ENCODE measurements around the gene SAMD5. TPM values are rescaled to one million over a fixed set of nuclear protein-coding genes. Genes with fewer than 3 reads are reported as not detected.

SAMD5 gene
- total and polyA plus RNA-seq, 2 donors (not counting 1 experiment from before 2014, with no cell fraction given), result 4.0 to 5.9 TPM

DNA sequence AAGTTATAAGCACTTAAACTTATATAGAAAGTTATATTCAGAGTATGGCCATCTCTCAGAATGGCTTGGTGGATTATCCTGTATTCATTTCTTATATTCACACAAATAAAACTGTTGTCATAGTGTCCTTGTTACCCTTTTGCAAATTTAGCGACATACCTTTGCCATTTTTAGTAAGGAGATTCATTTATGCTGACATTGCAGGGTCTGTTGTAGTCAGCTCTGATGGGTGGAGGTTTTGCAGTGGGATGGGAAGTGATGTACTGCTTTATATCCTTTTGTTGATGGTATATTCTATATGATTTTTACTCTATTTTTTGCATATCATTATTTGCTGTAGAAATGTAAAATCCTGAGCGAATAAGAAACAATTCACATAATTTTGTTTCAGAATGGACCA is 35.9 kb downstream of the SAMD5 start:
- H4K20me1 ChIP-seq (ENCODE audit: control insufficient read depth, extremely low read depth, insufficient read depth, low read length), result no peaks in the 10 kb centered on the region
- no peaks in the 10 kb centered on the region for H3K27me3 ChIP-seq (ENCODE audit: control insufficient read depth, insufficient read depth, low read length)
- H2AFZ ChIP-seq (ENCODE audit: low read length), result no peak overlapping the region
- no peak overlapping the region for H3K4me2 ChIP-seq (ENCODE audit: extremely low read depth, insufficient read depth, low read length)
- TF ChIP-seq, protein P1, sequence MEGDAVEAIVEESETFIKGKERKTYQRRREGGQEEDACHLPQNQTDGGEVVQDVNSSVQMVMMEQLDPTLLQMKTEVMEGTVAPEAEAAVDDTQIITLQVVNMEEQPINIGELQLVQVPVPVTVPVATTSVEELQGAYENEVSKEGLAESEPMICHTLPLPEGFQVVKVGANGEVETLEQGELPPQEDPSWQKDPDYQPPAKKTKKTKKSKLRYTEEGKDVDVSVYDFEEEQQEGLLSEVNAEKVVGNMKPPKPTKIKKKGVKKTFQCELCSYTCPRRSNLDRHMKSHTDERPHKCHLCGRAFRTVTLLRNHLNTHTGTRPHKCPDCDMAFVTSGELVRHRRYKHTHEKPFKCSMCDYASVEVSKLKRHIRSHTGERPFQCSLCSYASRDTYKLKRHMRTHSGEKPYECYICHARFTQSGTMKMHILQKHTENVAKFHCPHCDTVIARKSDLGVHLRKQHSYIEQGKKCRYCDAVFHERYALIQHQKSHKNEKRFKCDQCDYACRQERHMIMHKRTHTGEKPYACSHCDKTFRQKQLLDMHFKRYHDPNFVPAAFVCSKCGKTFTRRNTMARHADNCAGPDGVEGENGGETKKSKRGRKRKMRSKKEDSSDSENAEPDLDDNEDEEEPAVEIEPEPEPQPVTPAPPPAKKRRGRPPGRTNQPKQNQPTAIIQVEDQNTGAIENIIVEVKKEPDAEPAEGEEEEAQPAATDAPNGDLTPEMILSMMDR (conservative IDR thresholded peaks at IDR 0.05 in 1 of 2, IDR thresholded peaks at IDR 0.05 in 1 of 2; ENCODE audit: low read depth in 1 of 2, low read length in 2 of 2), result no peak
- no peak for DNase-seq (ENCODE audit: low read depth in 2 of 2)
- H3K9ac ChIP-seq (ENCODE audit: insufficient read depth, low read length), result no peak overlapping the region
- H3K4me1 ChIP-seq (ENCODE audit: control insufficient read depth, extremely low read depth, insufficient read depth, low read length), result peaks cover 2% of the 10 kb centered on the region
- H3K36me3 ChIP-seq (ENCODE audit: control insufficient read depth, insufficient read depth, low read length), result no peaks in the 10 kb centered on the region
- H3K27ac ChIP-seq (ENCODE audit: insufficient read depth, low read length), result no peak overlapping the region
- H3K79me2 ChIP-seq (ENCODE audit: control insufficient read depth, insufficient read depth, low read length), result no peaks in the 10 kb centered on the region
- no peaks in the 10 kb centered on the region for H3K9me3 ChIP-seq (ENCODE audit: control insufficient read depth, insufficient read depth, low read depth, low read length)
- H3K4me3 ChIP-seq (replicated peaks in 1 of 4; ENCODE audit: control extremely low read depth in 1 of 4, insufficient read depth in 1 of 4, low read depth in 3 of 4, low read length in 4 of 4), result no peak overlapping the region

DNA sequence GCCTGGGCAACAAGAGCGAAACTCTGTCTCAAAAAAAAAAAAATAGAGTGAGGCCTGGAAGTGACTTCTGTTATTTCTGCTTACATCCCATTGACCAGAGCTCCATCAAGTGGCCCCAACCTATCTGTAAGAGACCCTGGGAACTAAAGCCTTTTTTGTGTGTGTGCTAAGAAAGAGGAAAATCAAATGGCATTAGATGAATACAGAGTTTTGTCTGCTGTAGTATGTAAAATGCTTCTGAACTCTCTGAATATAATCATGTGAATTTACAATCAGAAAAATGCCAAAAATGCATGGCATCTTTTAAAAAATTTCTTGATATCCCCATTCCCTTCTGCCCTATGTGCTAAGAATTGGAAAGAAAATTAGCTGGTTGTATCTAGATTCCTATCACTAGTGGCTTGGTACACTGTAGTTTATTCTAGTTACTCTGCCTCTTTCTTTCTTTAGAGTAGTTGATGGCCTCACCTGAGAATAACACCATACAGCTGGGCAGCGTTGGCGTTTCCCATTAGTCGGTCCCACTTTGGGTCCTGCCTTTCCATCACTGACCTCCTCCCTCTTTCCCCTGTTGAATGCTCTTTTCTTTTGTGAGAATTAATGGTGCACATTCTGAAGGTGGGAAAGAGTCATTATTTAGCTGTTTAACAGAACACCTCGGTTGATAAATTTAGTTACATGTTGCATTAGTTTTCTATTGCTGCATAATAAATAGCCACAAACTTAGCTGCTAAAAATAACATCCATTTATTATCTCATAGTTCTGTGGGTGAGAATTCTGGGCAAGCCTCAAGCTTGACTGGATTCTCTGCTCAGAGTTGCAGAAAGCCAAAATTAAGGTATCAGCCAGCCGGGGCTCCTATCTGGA is 38.2 kb downstream of the SAMD5 start:
- DNase-seq (ENCODE audit: low read depth in 2 of 2), result peak in 1 of 2 donors; percentile 18
- H3K9me3 ChIP-seq (ENCODE audit: control insufficient read depth, insufficient read depth, low read depth, low read length), result no peaks in the 10 kb centered on the region
- no peak overlapping the region for H2AFZ ChIP-seq (ENCODE audit: low read length)
- H3K4me3 ChIP-seq (replicated peaks in 1 of 4; ENCODE audit: control extremely low read depth in 1 of 4, insufficient read depth in 1 of 4, low read depth in 3 of 4, low read length in 4 of 4), result no peak overlapping the region
- no peak for TF ChIP-seq EZH2 (IDR thresholded peaks at IDR 0.05; ENCODE audit: low read length, missing control alignments)
- TF ChIP-seq, protein P1 (conservative IDR thresholded peaks at IDR 0.05 in 1 of 2, IDR thresholded peaks at IDR 0.05 in 1 of 2; ENCODE audit: low read depth in 1 of 2, low read length in 2 of 2), result no peak
- peaks cover 2% of the 10 kb centered on the region for H3K4me1 ChIP-seq (ENCODE audit: control insufficient read depth, extremely low read depth, insufficient read depth, low read length)
- no peak overlapping the region for H3K27ac ChIP-seq (ENCODE audit: insufficient read depth, low read length)
- H3K4me2 ChIP-seq (ENCODE audit: extremely low read depth, insufficient read depth, low read length), result no peak overlapping the region
- H4K20me1 ChIP-seq (ENCODE audit: control insufficient read depth, extremely low read depth, insufficient read depth, low read length), result no peaks in the 10 kb centered on the region
- no peak overlapping the region for H3K9ac ChIP-seq (ENCODE audit: insufficient read depth, low read length)
- no peaks in the 10 kb centered on the region for H3K36me3 ChIP-seq (ENCODE audit: control insufficient read depth, insufficient read depth, low read length)
- no peaks in the 10 kb centered on the region for H3K27me3 ChIP-seq (ENCODE audit: control insufficient read depth, insufficient read depth, low read length)
- no peaks in the 10 kb centered on the region for H3K79me2 ChIP-seq (ENCODE audit: control insufficient read depth, insufficient read depth, low read length)

DNA sequence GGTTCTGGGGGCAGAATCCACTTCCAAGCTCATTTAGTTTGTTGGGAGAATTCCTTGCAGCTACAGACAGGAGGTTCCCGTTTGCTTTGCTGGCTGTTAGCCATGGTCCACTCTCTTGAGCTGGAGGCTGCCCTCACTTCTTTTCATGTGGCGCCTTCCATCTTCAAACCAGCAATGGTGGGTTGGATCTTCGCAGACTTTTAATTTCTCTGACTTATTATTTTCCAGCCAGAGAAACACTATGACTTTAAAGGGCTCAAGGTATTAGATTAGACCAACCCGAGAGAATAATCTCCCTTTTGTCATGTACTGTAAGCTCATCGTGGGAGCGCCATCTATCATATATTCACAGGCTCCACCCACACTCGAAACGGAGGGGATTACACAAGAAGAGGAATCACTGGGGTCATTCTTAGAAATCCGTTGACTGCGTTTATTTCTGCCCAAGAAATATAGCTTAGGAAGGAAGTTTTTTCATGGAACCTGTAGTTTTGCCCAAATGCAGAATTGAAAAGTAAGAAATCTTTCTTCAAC is 38.9 kb downstream of the SAMD5 start:
- H2AFZ ChIP-seq (ENCODE audit: low read length), result no peak overlapping the region
- no peaks in the 10 kb centered on the region for H3K9me3 ChIP-seq (ENCODE audit: control insufficient read depth, insufficient read depth, low read depth, low read length)
- TF ChIP-seq, protein P1 (conservative IDR thresholded peaks at IDR 0.05 in 1 of 2, IDR thresholded peaks at IDR 0.05 in 1 of 2; ENCODE audit: low read depth in 1 of 2, low read length in 2 of 2), result no peak
- TF ChIP-seq EZH2 (IDR thresholded peaks at IDR 0.05; ENCODE audit: low read length, missing control alignments), result no peak
- peaks cover 2% of the 10 kb centered on the region for H3K4me1 ChIP-seq (ENCODE audit: control insufficient read depth, extremely low read depth, insufficient read depth, low read length)
- H4K20me1 ChIP-seq (ENCODE audit: control insufficient read depth, extremely low read depth, insufficient read depth, low read length), result no peaks in the 10 kb centered on the region
- no peak overlapping the region for H3K9ac ChIP-seq (ENCODE audit: insufficient read depth, low read length)
- DNase-seq (ENCODE audit: low read depth in 2 of 2), result no peak
- no peaks in the 10 kb centered on the region for H3K36me3 ChIP-seq (ENCODE audit: control insufficient read depth, insufficient read depth, low read length)
- no peak overlapping the region for H3K4me2 ChIP-seq (ENCODE audit: extremely low read depth, insufficient read depth, low read length)
- no peaks in the 10 kb centered on the region for H3K27me3 ChIP-seq (ENCODE audit: control insufficient read depth, insufficient read depth, low read length)
- H3K4me3 ChIP-seq (replicated peaks in 1 of 4; ENCODE audit: control extremely low read depth in 1 of 4, insufficient read depth in 1 of 4, low read depth in 3 of 4, low read length in 4 of 4), result no peak overlapping the region
- no peaks in the 10 kb centered on the region for H3K79me2 ChIP-seq (ENCODE audit: control insufficient read depth, insufficient read depth, low read length)
- H3K27ac ChIP-seq (ENCODE audit: insufficient read depth, low read length), result no peak overlapping the region
